Activated T-helper 2 cell treated with anti-CD3 and anti-CD28 coated beads, Interferon-gamma antibody, Interleukin-2, Interleukin-4, amounts not matched to agents 10 μg/mL and 5 μg/mL and 100 μg/mL, durations not matched to agents 14 hours and 24 hours and 36 hours (primary cell): ENCODE data around the gene IL17RB. TPM values are rescaled to one million over a fixed set of nuclear protein-coding genes. Genes with fewer than 3 reads are reported as not detected.

ENCODE experiments used
- DNase-seq: peaks from one replicate; pipeline ENCODE4 v3.0.0; 2021; ENCODE audit warnings: low spot score
- H3K27ac Mint-ChIP-seq: one replicate; pipeline ENCODE4 v1.8.0; 2021; ENCODE audit warnings: mixed read lengths
- H3K27me3 Mint-ChIP-seq: one replicate; pipeline ENCODE4 v1.8.0; 2021; ENCODE audit warnings: low read depth, mixed read lengths
- H3K36me3 Mint-ChIP-seq: one replicate; pipeline ENCODE4 v1.8.0; 2021; ENCODE audit warnings: low read depth, mixed read lengths
- H3K4me1 Mint-ChIP-seq: one replicate; pipeline ENCODE4 v1.8.0; 2021; ENCODE audit warnings: low read depth, mixed read lengths
- H3K4me3 Mint-ChIP-seq: one replicate; pipeline ENCODE4 v1.8.0; 2021; ENCODE audit warnings: low read depth, mild to moderate bottlenecking, moderate library complexity, mixed read lengths
- H3K9me3 Mint-ChIP-seq: one replicate; pipeline ENCODE4 v1.8.0; 2021; ENCODE audit warnings: mixed read lengths
- intact Hi-C: fragments of 100-400 bp; cut with micrococcal nuclease; formaldehyde crosslinking; loops from one replicate; pipeline ENCODE4 v1.15.1; 2023
- total RNA-seq: library from RNA; stranded (reverse); gene quantifications from 2 replicates; pipeline ENCODE4 v1.2.3, GENCODE V29; 2022

IL17RB gene
- total RNA-seq, 1 donor from 2014 or later: 33.3 TPM

- H3K27me3 Mint-ChIP-seq: peaks cover 48% of the 10 kb centered on the region
- H3K4me1 Mint-ChIP-seq: peaks cover 29% of the 10 kb centered on the region
- peak overlapping the region; percentile 79 for H3K4me3 Mint-ChIP-seq
- intact Hi-C loops: no loop called here
- no peak for DNase-seq
- peaks cover 14% of the 10 kb centered on the region for H3K36me3 Mint-ChIP-seq
- H3K27ac Mint-ChIP-seq: no peak overlapping the region
- H3K9me3 Mint-ChIP-seq: no peaks in the 10 kb centered on the region
These were observed 2.9 kb upstream of the IL17RB start for GRCh38 chr3:53843195-53844177.

DNA sequence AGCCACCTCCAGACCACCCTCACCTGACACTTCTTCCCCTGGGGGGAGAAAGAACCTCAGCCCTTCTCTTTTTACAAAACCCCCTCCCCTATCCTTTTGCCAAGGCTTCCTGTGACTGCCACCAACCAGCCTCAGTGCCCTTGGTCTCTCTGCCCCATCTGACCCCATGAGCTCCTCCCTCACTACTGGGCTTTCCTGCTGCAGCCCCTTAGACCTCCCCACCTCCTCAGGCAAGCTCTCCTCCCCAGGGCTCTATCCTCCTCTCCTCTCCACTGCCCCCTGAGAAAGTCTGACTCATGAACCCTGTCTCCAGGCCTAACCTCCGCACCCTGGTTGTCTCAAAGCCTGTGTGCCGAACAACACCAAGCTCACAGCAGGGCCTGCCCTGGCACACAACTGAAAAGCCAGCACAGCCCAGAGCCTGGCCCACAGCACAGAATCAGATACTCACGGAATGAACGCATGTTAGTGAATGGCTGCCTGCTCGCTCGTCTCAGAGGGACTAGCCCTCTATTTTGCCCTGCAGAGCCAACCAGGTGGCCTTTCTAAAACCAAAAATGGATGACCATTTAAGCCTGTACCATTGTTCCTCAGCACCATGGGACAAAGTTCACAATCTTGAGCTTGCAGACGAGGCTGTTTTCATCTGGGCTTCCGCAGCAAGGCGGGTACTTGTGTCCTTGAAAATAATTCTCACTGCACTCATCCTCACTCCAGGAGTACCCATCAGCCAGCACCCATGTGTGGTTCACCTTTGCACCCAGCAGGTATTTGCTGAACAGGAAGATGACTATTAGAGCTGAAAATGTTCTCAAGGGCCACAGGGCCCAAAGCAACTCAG is 1.9 kb upstream of the IL17RB start:
- intact Hi-C loops: loop anchor here (5.0 kb wide), 1 partner anchor 117 kb away; no protein-coding TSS in a partner anchor
- DNase-seq: no peak
- Mint-ChIP-seq H3K27ac (no peak overlapping the region), H3K36me3 (peaks cover 15% of the 10 kb centered on the region), H3K4me3 (peak overlapping the region; percentile 79), H3K4me1 (peaks cover 25% of the 10 kb centered on the region), H3K27me3 (peaks cover 52% of the 10 kb centered on the region), H3K9me3 (no peaks in the 10 kb centered on the region)

GRCh38 chr3:53845103-53845880 is 1.1 kb upstream of the IL17RB start:
- H3K9me3 Mint-ChIP-seq: no peaks in the 10 kb centered on the region
- H3K4me1 Mint-ChIP-seq: peaks cover 22% of the 10 kb centered on the region
- DNase-seq: no peak
- H3K27me3 Mint-ChIP-seq: peaks cover 51% of the 10 kb centered on the region
- intact Hi-C loops: loop anchor here (5.0 kb wide), 1 partner anchor 118 kb away; no protein-coding TSS in a partner anchor
- peaks cover 11% of the 10 kb centered on the region for H3K36me3 Mint-ChIP-seq
- peak overlapping the region; percentile 38 for H3K27ac Mint-ChIP-seq
- H3K4me3 Mint-ChIP-seq: peak overlapping the region; percentile 79

- H3K9me3 Mint-ChIP-seq: no peaks in the 10 kb centered on the region
- no peak overlapping the region for H3K27ac Mint-ChIP-seq
- peaks cover 9% of the 10 kb centered on the region for H3K36me3 Mint-ChIP-seq
- intact Hi-C loops: loop anchor here (5.0 kb wide), 1 partner anchor 119 kb away; no protein-coding TSS in a partner anchor
- DNase-seq: no peak
- peaks cover 46% of the 10 kb centered on the region for H3K27me3 Mint-ChIP-seq
- peak overlapping the region; percentile 79 for H3K4me3 Mint-ChIP-seq
- H3K4me1 Mint-ChIP-seq: peaks cover 22% of the 10 kb centered on the region
These were observed 561 bp upstream of the IL17RB start for GRCh38 chr3:53845881-53846133.

DNA sequence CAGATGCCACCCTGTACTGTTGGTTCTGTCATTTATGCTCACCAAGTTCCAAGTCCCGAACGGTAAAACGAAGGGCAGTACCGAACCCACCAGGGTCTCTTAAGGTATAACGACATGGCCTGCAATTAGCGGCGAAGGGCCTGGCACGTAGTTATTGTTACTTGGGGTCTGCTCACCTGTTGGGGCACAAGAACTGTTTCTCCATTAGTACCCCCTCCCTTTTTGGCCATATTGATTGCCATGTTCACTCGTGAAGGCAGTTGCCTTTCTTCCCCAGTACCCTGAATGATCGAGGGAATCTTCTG is 435 bp downstream of the IL17RB start:
- H3K27me3 Mint-ChIP-seq: peaks cover 51% of the 10 kb centered on the region
- peaks cover 22% of the 10 kb centered on the region for H3K4me1 Mint-ChIP-seq
- no peak overlapping the region for H3K27ac Mint-ChIP-seq
- H3K36me3 Mint-ChIP-seq: peaks cover 15% of the 10 kb centered on the region
- no peak for DNase-seq
- no peaks in the 10 kb centered on the region for H3K9me3 Mint-ChIP-seq
- intact Hi-C loops: loop anchor here (5.0 kb wide), 1 partner anchor 120 kb away; no protein-coding TSS in a partner anchor
- peak overlapping the region; percentile 73 for H3K4me3 Mint-ChIP-seq

- peaks cover 8% of the 10 kb centered on the region for H3K4me1 Mint-ChIP-seq
- peaks cover 22% of the 10 kb centered on the region for H3K36me3 Mint-ChIP-seq
- intact Hi-C loops: loop anchor here (5.0 kb wide), 1 partner anchor 123 kb away; no protein-coding TSS in a partner anchor
- DNase-seq: no peak
- H3K9me3 Mint-ChIP-seq: no peaks in the 10 kb centered on the region
- no peak overlapping the region for H3K4me3 Mint-ChIP-seq
- no peak overlapping the region for H3K27ac Mint-ChIP-seq
- peaks cover 34% of the 10 kb centered on the region for H3K27me3 Mint-ChIP-seq
These were observed 3.5 kb downstream of the IL17RB start for GRCh38 chr3:53849916-53850315.

DNA sequence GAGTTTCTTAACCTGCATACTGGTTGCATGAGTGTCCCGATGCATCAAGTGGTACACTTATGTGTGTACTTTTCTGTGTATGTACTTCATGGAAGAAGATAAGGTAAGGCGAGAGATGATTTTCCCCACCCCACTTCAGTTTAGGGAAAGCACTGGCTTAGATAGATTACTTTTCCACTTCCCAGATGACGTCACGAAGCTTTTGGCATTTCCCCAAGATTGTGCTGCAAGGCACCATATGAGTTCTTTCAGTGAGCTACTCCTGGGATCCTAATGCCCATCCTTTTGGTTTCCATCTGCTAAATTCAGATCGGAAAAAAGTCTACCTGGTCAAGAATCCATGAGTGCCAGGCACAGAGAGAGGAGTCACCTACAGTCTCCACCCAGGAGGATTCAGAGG is 4.5 kb downstream of the IL17RB start:
- no peak for DNase-seq
- H3K9me3 Mint-ChIP-seq: no peaks in the 10 kb centered on the region
- no peak overlapping the region for H3K4me3 Mint-ChIP-seq
- H3K36me3 Mint-ChIP-seq: peaks cover 25% of the 10 kb centered on the region
- intact Hi-C loops: no loop called here
- H3K27me3 Mint-ChIP-seq: peaks cover 27% of the 10 kb centered on the region
- no peak overlapping the region for H3K27ac Mint-ChIP-seq
- peaks cover 3% of the 10 kb centered on the region for H3K4me1 Mint-ChIP-seq

- H3K36me3 Mint-ChIP-seq: peaks cover 42% of the 10 kb centered on the region
- DNase-seq: no peak
- H3K9me3 Mint-ChIP-seq: no peaks in the 10 kb centered on the region
- H3K4me1 Mint-ChIP-seq: peaks cover 3% of the 10 kb centered on the region
- no peak overlapping the region for H3K4me3 Mint-ChIP-seq
- intact Hi-C loops: no loop called here
- no peak overlapping the region for H3K27ac Mint-ChIP-seq
- peaks cover 2% of the 10 kb centered on the region for H3K27me3 Mint-ChIP-seq
These were observed 10.6 kb downstream of the IL17RB start for GRCh38 chr3:53856964-53857363.

- H3K36me3 Mint-ChIP-seq: peaks cover 55% of the 10 kb centered on the region
- H3K4me1 Mint-ChIP-seq: peaks cover 6% of the 10 kb centered on the region
- no peak for DNase-seq
- intact Hi-C loops: no loop called here
- H3K4me3 Mint-ChIP-seq: no peak overlapping the region
- H3K27me3 Mint-ChIP-seq: peaks cover 2% of the 10 kb centered on the region
- H3K27ac Mint-ChIP-seq: no peak overlapping the region
- no peaks in the 10 kb centered on the region for H3K9me3 Mint-ChIP-seq
These were observed 11.9 kb downstream of the IL17RB start for GRCh38 chr3:53858096-53858741.

GRCh38 chr3:53859178-53859577 is 12.8 kb downstream of the IL17RB start:
- H3K36me3 Mint-ChIP-seq: peaks cover 55% of the 10 kb centered on the region
- no peak overlapping the region for H3K4me3 Mint-ChIP-seq
- DNase-seq: no peak
- peaks cover 2% of the 10 kb centered on the region for H3K27me3 Mint-ChIP-seq
- no peaks in the 10 kb centered on the region for H3K9me3 Mint-ChIP-seq
- H3K27ac Mint-ChIP-seq: no peak overlapping the region
- peaks cover 6% of the 10 kb centered on the region for H3K4me1 Mint-ChIP-seq
- intact Hi-C loops: no loop called here

DNA sequence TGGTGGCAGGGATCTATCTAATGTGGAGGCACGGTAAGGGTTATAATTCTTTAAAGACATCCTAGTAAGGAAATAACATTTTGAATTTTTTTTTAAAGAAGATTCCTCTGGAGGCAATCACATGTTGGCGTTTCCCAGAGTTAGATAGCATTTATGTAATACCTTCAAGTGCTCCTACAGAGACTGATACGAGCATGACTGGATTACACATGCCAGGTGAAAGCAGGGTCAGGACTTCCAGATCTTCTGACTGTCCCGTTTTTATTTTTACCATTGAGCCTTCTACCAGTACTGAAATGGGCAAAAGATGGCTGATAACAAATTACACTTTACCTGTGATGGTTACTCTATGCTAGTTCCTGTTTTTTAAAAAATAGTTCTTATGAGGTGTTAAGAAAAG is 13.8 kb downstream of the IL17RB start:
- intact Hi-C loops: no loop called here
- H3K4me1 Mint-ChIP-seq: peaks cover 6% of the 10 kb centered on the region
- H3K4me3 Mint-ChIP-seq: no peak overlapping the region
- no peaks in the 10 kb centered on the region for H3K27me3 Mint-ChIP-seq
- no peaks in the 10 kb centered on the region for H3K9me3 Mint-ChIP-seq
- no peak overlapping the region for H3K27ac Mint-ChIP-seq
- peaks cover 58% of the 10 kb centered on the region for H3K36me3 Mint-ChIP-seq
- DNase-seq: no peak

DNA sequence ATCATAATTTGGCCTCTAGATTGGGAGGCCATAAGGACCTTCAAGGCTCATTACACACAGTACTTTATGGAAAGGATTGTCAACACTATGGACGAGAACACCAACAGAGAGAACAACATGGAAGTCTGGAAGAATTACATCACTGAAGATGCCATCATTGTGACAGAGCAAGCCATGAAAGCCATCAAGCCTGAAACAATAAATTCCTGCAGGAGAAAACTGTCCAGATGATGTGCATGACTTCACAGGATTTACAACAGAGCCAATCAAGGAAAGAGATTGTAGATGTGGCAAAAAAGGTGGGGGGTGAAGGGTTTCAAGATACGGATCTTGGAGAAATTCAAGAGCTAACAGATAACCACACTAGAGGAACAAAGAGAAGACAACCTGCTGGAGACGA is 15.9 kb downstream of the IL17RB start:
- Mint-ChIP-seq H3K27me3 (no peaks in the 10 kb centered on the region), H3K27ac (no peak overlapping the region), H3K4me3 (no peak overlapping the region), H3K9me3 (no peaks in the 10 kb centered on the region), H3K36me3 (peaks cover 62% of the 10 kb centered on the region), H3K4me1 (peaks cover 3% of the 10 kb centered on the region)
- intact Hi-C loops: no loop called here
- DNase-seq: no peak
